T-helper 1 cell treated with Interleukin-12 subunit alpha and Interleukin-12 subunit beta and Interleukin-4 antibody, amounts not matched to agents 30 μg/mL and 1 μg/mL, for 36 hours (primary cell): ENCODE results near the gene PSMA4.
"Not testable (repeated sequence)": the region's sequence is repeated elsewhere in the genome, so short reads cannot be mapped to it uniquely, and the experiment has no call there.

Experiments used
- H3K27ac Mint-ChIP-seq: one replicate; pipeline ENCODE4 v1.8.0; 2021; ENCODE audit warnings: mild to moderate bottlenecking, mixed read lengths
- H3K27me3 Mint-ChIP-seq: one replicate; pipeline ENCODE4 v1.8.0; 2021; ENCODE audit warnings: low read depth, mixed read lengths
- H3K36me3 Mint-ChIP-seq: one replicate; pipeline ENCODE4 v1.8.0; 2021; ENCODE audit warnings: low read depth, mixed read lengths
- H3K4me1 Mint-ChIP-seq: one replicate; pipeline ENCODE4 v1.8.0; 2021; ENCODE audit warnings: low read depth, mixed read lengths
- H3K4me3 Mint-ChIP-seq: one replicate; pipeline ENCODE4 v1.8.0; 2021; ENCODE audit warnings: mild to moderate bottlenecking, moderate library complexity, mixed read lengths
- H3K9me3 Mint-ChIP-seq: one replicate; pipeline ENCODE4 v1.8.0; 2021; ENCODE audit warnings: mixed read lengths

PSMA4 gene

GRCh38 chr15:78540141-78540870, at the start of gene PSMA4:
PSMA4 (plus strand) TSS chr15:78540444; CDS start chr15:78541928, 1,484 bp downstream.
- Mint-ChIP-seq H3K9me3 (no peaks in the 10 kb centered on the region), H3K4me1 (peaks cover 25% of the 10 kb centered on the region), H3K27ac (peak within 1 kb of the TSS; percentile 93), H3K27me3 (no peaks in the 10 kb centered on the region), H3K4me3 (peak within 1 kb of the TSS; percentile 92), H3K36me3 (peaks cover 27% of the 10 kb centered on the region)

GRCh38 chr15:78492872-78493271, 47.4 kb upstream of the PSMA4 start:
- H3K27ac Mint-ChIP-seq: no peak overlapping the region
- H3K4me3 Mint-ChIP-seq: no peak overlapping the region
- H3K27me3 Mint-ChIP-seq: no peaks in the 10 kb centered on the region
- H3K9me3 Mint-ChIP-seq: no peaks in the 10 kb centered on the region
- peaks cover 52% of the 10 kb centered on the region for H3K36me3 Mint-ChIP-seq
- peaks cover 2% of the 10 kb centered on the region for H3K4me1 Mint-ChIP-seq

- H3K4me1 Mint-ChIP-seq: peaks cover under 1% of the 10 kb centered on the region
- no peak overlapping the region for H3K4me3 Mint-ChIP-seq
- H3K27me3 Mint-ChIP-seq: no peaks in the 10 kb centered on the region
- H3K27ac Mint-ChIP-seq: no peak overlapping the region
- H3K9me3 Mint-ChIP-seq: no peaks in the 10 kb centered on the region
- peaks cover 27% of the 10 kb centered on the region for H3K36me3 Mint-ChIP-seq
Observed at GRCh38 chr15:78501857-78502256, 38.4 kb upstream of the PSMA4 start.

GRCh38 chr15:78502641-78503040, 37.6 kb upstream of the PSMA4 start:
- Mint-ChIP-seq H3K27ac (no peak overlapping the region), H3K36me3 (peaks cover 23% of the 10 kb centered on the region), H3K4me1 (peaks cover 5% of the 10 kb centered on the region), H3K4me3 (no peak overlapping the region), H3K9me3 (no peaks in the 10 kb centered on the region), H3K27me3 (no peaks in the 10 kb centered on the region)

GRCh38 chr15:78506971-78507830, 33.0 kb upstream of the PSMA4 start, which contains the start of gene HYKK:
HYKK (plus strand) TSS chr15:78507577; CDS start chr15:78513089, 5,512 bp downstream.
- Mint-ChIP-seq H3K27ac (peak within 1 kb of the TSS; percentile 83), H3K4me3 (peak within 1 kb of the TSS; percentile 97), H3K27me3 (no peaks in the 10 kb centered on the region), H3K9me3 (no peaks in the 10 kb centered on the region), H3K4me1 (peaks cover 22% of the 10 kb centered on the region), H3K36me3 (peaks cover 1% of the 10 kb centered on the region)

- Mint-ChIP-seq H3K27ac (peak overlapping the region; percentile 83), H3K9me3 (no peaks in the 10 kb centered on the region), H3K36me3 (no peaks in the 10 kb centered on the region), H3K27me3 (no peaks in the 10 kb centered on the region), H3K4me3 (peak overlapping the region; percentile 97), H3K4me1 (peaks cover 22% of the 10 kb centered on the region)
Observed at GRCh38 chr15:78507831-78508160, 32.4 kb upstream of the PSMA4 start.

GRCh38 chr15:78508272-78508671, 32.0 kb upstream of the PSMA4 start:
- Mint-ChIP-seq H3K27me3 (no peaks in the 10 kb centered on the region), H3K4me3 (peak overlapping the region; percentile 97), H3K4me1 (peaks cover 22% of the 10 kb centered on the region), H3K9me3 (no peaks in the 10 kb centered on the region), H3K36me3 (no peaks in the 10 kb centered on the region), H3K27ac (no peak overlapping the region)

GRCh38 chr15:78509726-78510312, 30.4 kb upstream of the PSMA4 start:
- H3K27ac Mint-ChIP-seq: peak overlapping the region; percentile 45
- H3K36me3 Mint-ChIP-seq: peaks cover 2% of the 10 kb centered on the region
- peaks cover 22% of the 10 kb centered on the region for H3K4me1 Mint-ChIP-seq
- no peaks in the 10 kb centered on the region for H3K9me3 Mint-ChIP-seq
- H3K4me3 Mint-ChIP-seq: peak overlapping the region; percentile 57
- no peaks in the 10 kb centered on the region for H3K27me3 Mint-ChIP-seq

- not testable (repeated sequence) for H3K4me3 Mint-ChIP-seq, H3K27ac Mint-ChIP-seq, H3K9me3 Mint-ChIP-seq, H3K4me1 Mint-ChIP-seq, H3K36me3 Mint-ChIP-seq, H3K27me3 Mint-ChIP-seq
Observed at GRCh38 chr15:78520035-78520434, 20.2 kb upstream of the PSMA4 start.

GRCh38 chr15:78524230-78524629, 16.0 kb upstream of the PSMA4 start:
- Mint-ChIP-seq H3K9me3 (peaks cover 4% of the 10 kb centered on the region), H3K4me3 (no peak overlapping the region), H3K36me3 (no peaks in the 10 kb centered on the region), H3K4me1 (no peaks in the 10 kb centered on the region), H3K27me3 (no peaks in the 10 kb centered on the region), H3K27ac (no peak overlapping the region)

- Mint-ChIP-seq H3K4me1 (no peaks in the 10 kb centered on the region), H3K27me3 (no peaks in the 10 kb centered on the region), H3K9me3 (peaks cover 4% of the 10 kb centered on the region), H3K4me3 (no peak overlapping the region), H3K27ac (no peak overlapping the region), H3K36me3 (no peaks in the 10 kb centered on the region)
Observed at GRCh38 chr15:78527325-78527724, 12.9 kb upstream of the PSMA4 start.

GRCh38 chr15:78533331-78533730, 6.9 kb upstream of the PSMA4 start:
- Mint-ChIP-seq H3K4me3 (no peak overlapping the region), H3K9me3 (no peaks in the 10 kb centered on the region), H3K27ac (no peak overlapping the region), H3K27me3 (no peaks in the 10 kb centered on the region), H3K36me3 (no peaks in the 10 kb centered on the region), H3K4me1 (no peaks in the 10 kb centered on the region)

- H3K27ac Mint-ChIP-seq: no peak overlapping the region
- H3K4me1 Mint-ChIP-seq: peaks cover 7% of the 10 kb centered on the region
- H3K36me3 Mint-ChIP-seq: peaks cover 2% of the 10 kb centered on the region
- no peaks in the 10 kb centered on the region for H3K27me3 Mint-ChIP-seq
- no peaks in the 10 kb centered on the region for H3K9me3 Mint-ChIP-seq
- H3K4me3 Mint-ChIP-seq: no peak overlapping the region
Observed at GRCh38 chr15:78536134-78536533, 4.1 kb upstream of the PSMA4 start.

- Mint-ChIP-seq H3K27me3 (no peaks in the 10 kb centered on the region), H3K36me3 (peaks cover 11% of the 10 kb centered on the region), H3K27ac (no peak overlapping the region), H3K4me3 (no peak overlapping the region), H3K4me1 (peaks cover 15% of the 10 kb centered on the region), H3K9me3 (no peaks in the 10 kb centered on the region)
Observed at GRCh38 chr15:78537266-78537905, 2.9 kb upstream of the PSMA4 start.
